Fibroblast of peridontal ligament (primary cell): ENCODE results near the gene FAM3A.
"Not testable (repeated sequence)": the region's sequence is repeated elsewhere in the genome, so short reads cannot be mapped to it uniquely, and the experiment has no call there.

ENCODE experiments used
- DNase-seq: peaks from one replicate; pipeline ENCODE4 v3.0.0-alpha.2; 2010; ENCODE audit errors: extremely low read depth

Gene FAM3A

GRCh38 chrX:154515966-154516655, at the start of gene FAM3A:
Gene FAM3A, minus strand, starts transcription at chrX:154516232. Its CDS starts 460 bp downstream, at chrX:154515772.
- DNase-seq: peak; percentile 79

GRCh38 chrX:154562295-154562694, 46.3 kb upstream of the FAM3A start:
- not testable (repeated sequence) for DNase-seq

GRCh38 chrX:154560326-154560725, 44.3 kb upstream of the FAM3A start:
- not testable (repeated sequence) for DNase-seq

GRCh38 chrX:154558896-154559295, 42.9 kb upstream of the FAM3A start:
- DNase-seq: not testable (repeated sequence)

- not testable (repeated sequence) for DNase-seq
These were observed 42.1 kb upstream of the FAM3A start for GRCh38 chrX:154558060-154558690.

GRCh38 chrX:154552112-154552806, 36.2 kb upstream of the FAM3A start:
- not testable (repeated sequence) for DNase-seq

GRCh38 chrX:154549766-154550165, 33.7 kb upstream of the FAM3A start:
- peak; percentile 62 for DNase-seq

GRCh38 chrX:154548028-154548316, 31.9 kb upstream of the FAM3A start:
- peak; percentile 44 for DNase-seq

- DNase-seq: peak; percentile 82
These were observed 31.4 kb upstream of the FAM3A start, which contains the start of gene IKBKG for GRCh38 chrX:154547245-154548027. Gene IKBKG, plus strand, starts transcription at chrX:154547620. Its CDS starts 4,383 bp downstream, at chrX:154552003.

- peak; percentile 28 for DNase-seq
These were observed 30.6 kb upstream of the FAM3A start, which contains the start of gene G6PD for GRCh38 chrX:154546354-154547244. Gene G6PD, minus strand, starts transcription at chrX:154546846. Its CDS starts 691 bp downstream, at chrX:154546155.

- DNase-seq: no peak
These were observed 29.7 kb upstream of the FAM3A start for GRCh38 chrX:154545673-154546274.

GRCh38 chrX:154542723-154543424, 26.8 kb upstream of the FAM3A start:
- no peak for DNase-seq

- peak; percentile 93 for DNase-seq
These were observed 26.1 kb upstream of the FAM3A start for GRCh38 chrX:154541896-154542722.

- DNase-seq: no peak
These were observed 25.5 kb upstream of the FAM3A start for GRCh38 chrX:154541589-154541895.

GRCh38 chrX:154540897-154541535, 25.0 kb upstream of the FAM3A start:
- no peak for DNase-seq

GRCh38 chrX:154540365-154540764, 24.3 kb upstream of the FAM3A start:
- not testable (repeated sequence) for DNase-seq

- no peak for DNase-seq
These were observed 23.0 kb upstream of the FAM3A start for GRCh38 chrX:154539077-154539476.

GRCh38 chrX:154535892-154536291, 19.9 kb upstream of the FAM3A start:
- no peak for DNase-seq
